Suppressor macrophage treated with lipopolysaccharide for 4 hours (primary cell): Measurements from ENCODE around the gene NUMBL.

ENCODE experiments used
- DNase-seq: peaks from one replicate; pipeline ENCODE4 v3.0.0-alpha.2; 2020

Gene NUMBL

DNA sequence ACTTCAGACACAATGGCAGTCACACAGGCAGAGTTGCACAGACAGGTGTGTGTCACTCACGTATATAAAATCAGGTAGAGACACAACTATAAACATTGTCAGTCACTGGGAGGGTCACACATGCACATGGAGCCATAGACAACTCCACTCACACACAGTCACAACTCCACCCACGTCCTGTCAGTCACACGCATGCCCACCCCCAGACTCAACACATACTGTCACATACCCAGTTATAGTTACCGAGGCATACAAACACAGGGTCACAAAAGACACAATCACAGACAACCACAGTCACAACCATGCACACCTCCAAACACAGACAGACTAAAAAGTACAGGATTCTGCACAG lies 1.5 kb downstream of the NUMBL start:
- DNase-seq: no peak

DNA sequence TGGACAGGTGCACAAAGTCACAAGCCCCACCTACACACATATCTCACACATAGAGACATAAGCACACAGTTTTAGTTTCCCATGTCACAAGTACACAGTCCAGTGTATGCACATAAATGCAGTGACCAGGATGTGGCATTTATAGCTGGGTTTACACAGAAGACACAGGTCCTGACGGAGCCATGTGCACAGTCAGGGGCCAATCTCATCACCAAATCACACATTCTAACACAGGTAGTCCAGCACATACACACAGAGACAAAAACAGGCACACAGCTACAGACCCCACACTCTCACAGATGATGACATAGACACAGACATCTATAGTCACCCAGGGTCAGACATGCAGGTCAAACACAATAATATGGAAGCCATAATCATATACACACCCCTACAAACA lies 2.1 kb downstream of the NUMBL start:
- no peak for DNase-seq

DNA sequence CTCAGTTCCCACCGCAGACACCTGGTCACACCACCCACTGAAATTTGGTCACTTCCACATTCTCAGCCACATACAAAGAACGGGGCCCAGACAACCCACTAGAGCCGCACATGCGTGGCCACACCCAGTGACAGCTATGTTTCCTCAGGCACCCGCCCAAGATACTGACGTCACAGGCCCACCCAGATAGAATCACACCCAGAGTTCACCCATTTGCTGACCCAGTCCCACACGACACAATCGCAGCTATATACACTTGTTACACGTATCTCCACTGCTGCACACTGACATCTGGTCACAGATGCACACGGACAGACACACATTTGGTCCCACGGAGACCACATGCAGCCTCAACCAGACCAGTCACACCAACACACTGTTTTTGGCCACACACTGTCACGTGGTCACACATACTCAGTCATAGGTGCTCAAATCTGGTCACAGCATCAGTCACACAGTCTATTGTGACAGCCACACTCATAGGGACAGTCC lies 2.9 kb downstream of the NUMBL start:
- DNase-seq: peak; percentile 32

DNA sequence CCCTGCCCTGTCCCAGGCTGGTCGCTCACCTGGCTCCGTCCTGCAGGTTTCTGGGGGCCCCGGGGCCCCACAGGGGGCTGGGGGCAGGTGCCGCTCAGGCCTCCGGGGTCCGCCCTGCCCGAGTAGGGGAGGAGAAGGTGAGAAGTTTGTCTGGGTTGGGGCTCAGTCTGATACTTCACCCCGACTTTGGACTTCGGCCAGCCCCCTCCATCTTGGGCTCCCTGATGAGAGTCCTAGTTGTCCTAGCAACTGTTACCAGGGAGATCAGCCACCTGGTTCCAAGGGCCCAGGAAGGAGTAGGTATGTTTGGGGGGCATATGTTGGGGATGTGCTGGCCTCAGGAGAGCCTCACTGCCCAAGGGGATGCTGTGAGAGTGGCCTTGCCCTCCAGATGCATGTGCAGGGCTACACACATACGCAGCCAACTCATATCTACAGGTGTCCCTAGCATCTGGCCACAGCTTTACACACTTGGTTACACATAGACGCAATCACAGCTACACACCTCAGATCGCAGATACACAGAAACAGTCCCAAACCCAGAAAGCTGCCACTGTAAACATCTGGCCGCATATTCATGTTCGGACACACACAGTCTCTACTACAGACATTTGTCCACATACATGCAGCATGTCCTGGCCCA lies 3.4 kb downstream of the NUMBL start:
- no peak for DNase-seq

DNA sequence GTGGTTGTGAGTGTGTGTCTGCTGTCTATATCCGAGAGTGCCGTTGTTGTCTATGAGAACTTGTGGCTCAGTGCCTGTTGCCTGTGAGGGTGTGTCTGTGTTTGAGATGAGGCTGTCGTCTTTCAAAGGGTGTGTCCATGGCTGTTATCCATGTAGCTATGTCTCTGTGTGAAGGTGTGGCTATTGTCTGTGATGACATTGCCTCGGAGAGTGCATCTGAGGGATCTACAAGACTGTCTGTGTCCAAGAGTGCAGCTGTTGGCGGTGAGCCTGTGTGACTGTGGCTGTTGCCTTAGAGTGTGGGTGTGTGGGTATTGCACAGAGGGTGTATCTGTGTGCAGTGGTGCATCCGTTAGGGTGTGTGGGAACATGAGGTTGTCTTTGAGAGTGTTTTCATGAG lies 4.9 kb downstream of the NUMBL start:
- no peak for DNase-seq

DNA sequence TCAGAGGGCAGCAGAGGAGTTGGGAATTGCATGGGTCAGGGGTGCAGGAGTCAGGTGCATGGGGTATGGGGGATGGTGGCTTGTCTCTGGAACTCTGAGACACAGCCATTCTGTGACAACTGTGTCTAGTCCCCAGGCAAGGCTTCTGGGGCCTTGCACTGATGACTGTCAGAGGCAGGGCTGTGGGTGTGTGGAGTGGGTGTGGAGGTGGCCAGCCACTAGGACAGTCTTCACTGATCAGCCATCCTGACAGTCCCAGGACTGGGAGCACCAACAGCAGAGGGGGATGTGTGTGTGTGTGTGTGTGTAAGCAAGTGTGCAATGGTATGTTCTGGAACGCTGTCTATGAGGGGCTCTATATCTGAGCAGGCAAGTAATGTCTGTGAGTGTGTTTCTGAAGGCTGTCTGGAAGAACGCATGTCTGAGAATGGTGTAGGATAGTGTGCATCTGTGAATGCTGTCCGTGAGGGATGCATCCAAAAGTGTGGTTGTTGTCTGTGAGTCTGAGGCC lies 5.4 kb downstream of the NUMBL start:
- no peak for DNase-seq

DNA sequence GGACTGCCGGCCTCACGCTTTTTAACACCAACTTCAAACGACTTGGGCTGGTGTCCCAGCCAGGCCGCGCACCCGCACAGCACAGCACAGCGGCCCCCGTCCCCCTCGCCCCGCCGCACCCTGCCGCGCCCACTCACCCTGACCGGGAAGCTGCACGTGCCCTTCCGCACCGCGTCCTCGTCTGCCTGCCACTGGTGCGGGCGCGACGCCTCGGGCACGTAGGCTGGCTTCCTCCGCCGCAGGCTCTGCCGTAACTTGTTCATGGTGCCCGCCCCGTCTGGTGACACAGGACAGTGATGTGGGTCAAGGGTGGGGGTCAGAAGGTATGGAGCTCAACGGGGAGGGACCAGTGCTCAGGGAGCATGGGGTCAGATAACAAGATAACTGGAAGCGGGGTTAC lies 6.2 kb downstream of the NUMBL start:
- DNase-seq: no peak

DNA sequence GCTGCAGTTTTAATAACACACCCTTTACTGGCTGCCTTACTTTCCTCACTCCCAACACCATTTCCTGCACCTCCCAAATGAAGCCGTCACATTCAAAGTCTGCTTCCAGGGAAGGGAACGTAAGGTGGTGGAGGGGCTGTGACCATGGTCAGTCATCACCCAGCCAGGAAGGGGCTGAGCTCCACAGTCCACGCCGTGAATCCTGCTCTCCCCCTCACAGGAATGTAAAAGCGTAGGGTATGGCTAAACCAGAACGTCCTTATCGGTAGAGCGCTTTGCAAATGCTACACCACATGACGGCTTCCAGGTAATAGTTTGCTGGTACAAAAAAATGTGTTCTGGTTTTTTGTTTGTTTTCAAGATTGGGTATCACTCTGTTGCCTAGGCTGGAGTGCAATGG lies 7.0 kb downstream of the NUMBL start:
- DNase-seq: no peak

DNA sequence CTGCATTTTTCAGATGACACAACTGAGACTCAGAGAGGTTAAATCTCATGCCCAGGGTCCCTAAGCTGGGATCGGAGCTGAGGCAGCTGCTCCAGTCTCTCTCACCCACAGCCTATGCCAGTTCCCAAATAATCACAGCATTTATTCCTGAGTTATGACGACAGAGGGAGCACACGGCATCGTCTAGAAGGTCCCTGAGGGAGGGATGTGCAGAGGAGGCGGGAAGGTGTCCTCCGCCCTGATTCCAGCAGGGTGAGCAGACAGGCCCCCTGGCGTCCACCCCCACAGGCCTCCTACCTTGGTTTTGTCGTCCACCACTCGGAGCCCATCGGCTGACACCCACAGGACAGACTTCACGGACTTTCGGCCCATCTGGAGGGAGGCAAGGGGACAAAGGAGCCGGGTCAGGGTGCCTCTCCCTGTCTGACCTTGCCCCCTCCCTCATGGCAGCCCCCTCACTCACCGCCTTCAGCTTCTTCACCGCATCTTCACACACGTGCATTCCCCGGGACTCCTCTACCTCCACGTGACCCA lies 8.0 kb downstream of the NUMBL start:
- DNase-seq: no peak

DNA sequence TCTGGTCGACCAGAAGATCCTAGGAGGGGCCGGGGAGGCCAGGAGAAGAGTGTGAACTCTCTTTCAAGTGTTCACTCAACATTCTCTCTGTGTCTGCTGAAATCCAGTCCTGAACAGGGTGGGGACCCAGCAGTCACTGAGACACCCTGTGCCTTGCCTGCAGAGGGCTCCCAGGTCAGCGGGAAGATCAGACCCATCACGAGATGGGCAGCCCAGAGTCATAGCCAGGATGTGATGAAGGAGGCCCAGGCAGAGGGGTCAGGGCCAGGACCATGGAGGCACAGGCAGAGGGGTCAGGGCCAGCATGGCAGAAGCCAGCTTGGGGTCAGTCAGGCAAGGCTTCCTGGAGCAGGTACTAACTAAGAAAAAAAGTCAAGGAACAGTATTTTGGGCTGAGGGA lies 9.4 kb downstream of the NUMBL start:
- DNase-seq: no peak

DNA sequence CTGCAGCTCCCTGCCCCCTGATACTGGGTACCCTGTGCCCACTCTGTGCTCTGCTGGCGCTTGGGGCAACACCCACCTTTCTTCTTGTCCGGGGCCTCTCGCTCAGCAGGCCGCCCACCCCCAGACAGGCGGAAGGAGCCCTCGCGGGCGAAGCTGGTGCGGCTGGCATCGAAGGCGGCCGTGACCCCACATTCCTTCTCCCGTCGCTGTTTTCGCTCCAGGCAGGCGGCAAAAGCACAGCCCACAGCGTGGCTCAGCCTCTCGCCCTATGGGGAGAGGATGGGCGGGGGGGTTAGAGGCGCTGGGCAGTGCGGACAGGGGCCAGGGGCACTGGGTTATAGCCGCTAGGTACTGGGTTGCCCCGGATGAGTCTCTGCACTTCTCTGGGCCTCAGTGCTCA lies 13.3 kb downstream of the NUMBL start:
- DNase-seq: no peak

DNA sequence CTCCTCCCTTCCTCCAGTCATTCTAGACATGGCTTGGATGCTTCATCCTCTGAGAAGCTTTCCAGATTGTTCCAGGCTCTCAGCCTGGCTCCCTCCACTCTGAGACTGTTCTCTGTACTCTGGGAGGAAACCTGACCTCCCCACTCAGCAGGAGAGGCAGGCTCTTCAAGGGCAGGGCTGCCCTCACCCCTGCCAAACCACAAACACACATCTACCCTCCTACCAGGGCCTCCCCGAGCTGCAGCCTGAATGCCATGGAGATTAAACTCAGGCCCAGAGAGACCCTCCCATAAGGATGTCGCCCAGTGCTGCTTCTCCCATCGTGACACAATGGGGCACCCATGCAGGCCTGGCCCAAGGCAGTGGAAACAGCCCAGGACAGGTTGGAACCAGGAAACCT lies 16.2 kb downstream of the NUMBL start:
- no peak for DNase-seq

DNA sequence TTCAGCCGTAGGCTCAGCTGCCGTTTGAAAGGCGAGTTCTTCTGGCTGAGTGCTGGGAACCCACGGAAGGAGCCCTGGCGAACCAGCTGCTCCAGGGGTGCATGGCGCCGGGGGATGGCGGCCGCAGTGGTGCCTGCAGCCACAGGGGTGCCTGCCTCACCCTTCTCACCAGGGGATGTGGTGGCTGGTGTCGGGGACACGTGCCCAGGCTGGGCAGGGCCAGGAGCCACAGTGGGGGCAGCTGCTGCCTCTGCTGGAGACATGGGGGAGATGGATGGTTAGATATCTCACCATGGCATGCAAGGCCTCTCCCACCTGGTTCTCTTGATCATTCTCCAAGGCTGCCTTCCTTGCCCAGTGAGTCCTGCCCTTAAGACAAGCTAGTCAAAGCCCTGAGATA lies 17.1 kb downstream of the NUMBL start:
- DNase-seq: no peak

DNA sequence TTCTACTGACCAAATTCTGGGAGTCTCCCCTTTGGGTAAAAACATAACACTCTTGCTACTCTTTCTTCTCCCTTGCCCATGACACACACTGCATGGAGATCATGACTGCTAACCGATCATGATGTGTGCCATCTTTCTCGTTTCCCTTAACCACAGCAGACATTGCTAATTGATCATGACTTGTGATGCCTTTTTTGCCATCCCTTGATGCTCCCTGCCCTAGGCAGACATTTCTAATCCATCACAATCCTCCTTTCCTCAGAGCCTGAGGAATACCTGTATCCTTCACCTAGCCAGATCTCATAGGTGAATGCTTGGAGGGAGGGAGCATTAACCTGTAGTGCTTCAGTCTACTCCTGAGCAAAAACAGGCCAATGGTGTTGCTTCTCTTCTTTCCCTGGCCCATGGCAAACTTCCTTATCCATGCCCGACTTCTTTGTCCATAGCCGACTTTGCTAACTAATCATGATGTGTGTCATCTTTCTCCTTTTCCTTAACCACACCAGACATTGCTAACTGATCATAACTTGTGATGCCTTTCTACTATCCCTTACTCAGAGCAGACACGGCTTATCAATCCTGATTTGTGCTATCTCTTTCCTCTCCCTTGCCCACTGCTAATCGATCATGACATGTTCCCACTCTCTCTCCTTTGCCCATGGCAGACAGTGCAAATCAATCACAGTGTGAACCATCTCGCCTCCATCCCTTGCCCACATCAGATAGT lies 17.7 kb downstream of the NUMBL start:
- no peak for DNase-seq

DNA sequence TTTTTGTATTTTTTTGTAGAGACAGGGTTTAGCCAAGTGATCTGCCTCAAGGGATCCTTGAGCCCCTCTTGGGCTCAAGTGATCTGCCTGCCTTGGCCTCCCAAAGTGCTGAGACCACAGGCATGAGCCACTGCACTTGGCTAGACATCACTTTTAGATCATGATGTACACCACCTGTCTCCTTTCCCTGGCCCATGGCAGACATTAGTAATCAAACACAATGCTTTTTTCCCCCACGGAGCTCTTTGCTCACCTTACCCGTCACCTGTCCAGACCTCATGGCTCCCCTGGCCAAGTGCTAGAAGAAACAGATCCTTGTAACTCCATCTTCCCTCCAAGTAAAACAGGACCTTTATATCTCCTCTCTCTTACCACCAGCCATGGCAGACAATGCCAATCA lies 18.4 kb downstream of the NUMBL start:
- DNase-seq: no peak

DNA sequence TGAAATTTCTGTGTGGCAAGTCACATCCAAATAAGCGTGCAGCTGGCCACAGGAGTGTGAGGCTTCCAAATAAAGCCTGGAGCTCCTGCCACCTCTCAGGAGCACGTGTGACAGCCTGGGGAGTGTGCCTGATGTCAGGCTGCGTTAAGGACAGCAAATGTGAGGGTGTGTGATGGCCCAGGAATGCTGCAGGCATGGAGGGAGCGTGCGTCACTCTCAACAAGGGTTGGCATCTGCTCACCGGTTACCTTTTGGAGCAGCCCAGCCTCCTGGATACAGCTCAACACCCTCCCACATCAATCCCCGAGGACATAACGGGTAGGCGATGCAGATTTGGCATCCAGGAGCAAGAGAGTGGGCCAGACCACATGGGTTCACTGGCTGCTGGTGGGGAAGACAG lies 19.0 kb downstream of the NUMBL start:
- no peak for DNase-seq

DNA sequence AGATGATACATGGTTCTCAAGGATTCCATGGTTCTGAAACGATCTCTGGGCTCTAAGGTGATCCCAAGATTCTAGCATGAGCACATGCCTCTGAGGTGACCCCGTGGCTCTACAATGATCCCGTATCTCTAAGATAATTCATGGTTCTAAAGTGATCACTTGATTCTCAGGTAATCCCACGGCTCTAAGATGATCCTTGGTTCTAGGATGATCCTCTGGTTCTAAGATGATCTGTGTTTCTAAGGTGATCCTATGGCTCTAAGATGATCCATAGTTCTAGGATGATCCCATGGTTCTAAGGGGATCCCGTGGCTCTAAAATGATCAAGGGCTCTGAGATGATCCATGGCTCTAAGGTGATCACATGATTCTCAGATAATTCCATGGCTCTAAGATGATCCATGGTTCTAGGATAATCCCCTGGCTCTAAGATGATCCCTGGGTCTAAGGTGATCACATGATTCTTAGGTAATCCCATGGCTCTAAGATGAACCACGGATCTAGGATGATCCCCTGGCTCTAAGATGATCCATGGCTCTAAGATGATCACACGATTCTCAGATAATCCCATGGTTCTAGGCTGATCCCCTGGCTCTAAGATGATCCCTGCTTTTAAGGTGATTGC lies 21.3 kb downstream of the NUMBL start:
- DNase-seq: no peak

DNA sequence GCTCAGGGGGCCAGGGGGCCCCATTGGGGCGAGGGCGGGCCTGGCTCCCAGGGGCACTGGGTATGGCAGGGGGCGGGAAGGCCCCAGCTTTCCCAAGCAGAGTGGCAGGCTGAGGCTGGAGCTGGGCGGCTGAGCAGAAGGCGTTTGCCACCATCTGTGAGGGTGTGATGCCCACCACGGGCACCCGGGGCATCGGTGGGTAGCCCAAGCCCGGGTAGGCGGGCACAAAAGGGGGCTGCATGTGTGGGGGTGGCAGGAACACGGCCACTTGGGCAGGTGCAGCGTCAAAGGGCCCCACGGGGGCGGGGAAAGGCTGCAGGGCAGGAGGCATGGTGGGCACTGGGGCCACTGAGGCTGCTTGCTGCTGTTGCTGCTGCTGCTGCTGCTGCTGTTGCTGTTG lies 22.8 kb downstream of the NUMBL start:
- no peak for DNase-seq

DNA sequence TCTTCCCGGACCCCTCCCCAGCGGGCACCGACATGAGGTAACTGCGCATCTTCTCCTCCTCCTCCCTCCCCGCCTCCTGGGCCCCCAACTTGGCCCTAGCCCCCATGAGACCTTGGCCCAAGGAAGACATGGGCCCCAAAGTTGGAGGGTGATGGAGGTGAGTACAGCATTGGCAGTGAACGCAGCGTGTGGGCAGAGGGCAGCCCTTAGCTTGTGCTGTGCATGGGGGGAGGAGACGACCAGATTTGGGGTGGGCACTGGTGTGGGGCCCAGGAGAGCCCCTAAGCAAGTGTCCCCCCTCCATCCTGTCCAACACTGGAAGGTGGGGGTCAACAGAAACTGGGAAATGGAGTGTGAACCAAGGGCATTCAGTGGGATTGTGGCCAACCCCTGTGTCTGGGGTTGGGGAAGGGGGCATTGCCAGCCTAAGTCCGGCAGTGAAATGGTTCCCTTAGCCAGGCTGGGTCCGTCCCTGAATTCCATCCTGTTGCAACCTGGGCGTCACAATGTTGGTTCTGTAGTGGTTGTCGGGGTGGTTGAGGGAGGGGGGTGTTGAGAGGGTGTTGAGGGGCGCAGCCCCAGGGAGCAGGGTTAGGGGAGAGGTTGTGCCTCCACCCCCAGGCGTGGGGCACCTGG lies 23.5 kb downstream of the NUMBL start:
- no peak for DNase-seq

DNA sequence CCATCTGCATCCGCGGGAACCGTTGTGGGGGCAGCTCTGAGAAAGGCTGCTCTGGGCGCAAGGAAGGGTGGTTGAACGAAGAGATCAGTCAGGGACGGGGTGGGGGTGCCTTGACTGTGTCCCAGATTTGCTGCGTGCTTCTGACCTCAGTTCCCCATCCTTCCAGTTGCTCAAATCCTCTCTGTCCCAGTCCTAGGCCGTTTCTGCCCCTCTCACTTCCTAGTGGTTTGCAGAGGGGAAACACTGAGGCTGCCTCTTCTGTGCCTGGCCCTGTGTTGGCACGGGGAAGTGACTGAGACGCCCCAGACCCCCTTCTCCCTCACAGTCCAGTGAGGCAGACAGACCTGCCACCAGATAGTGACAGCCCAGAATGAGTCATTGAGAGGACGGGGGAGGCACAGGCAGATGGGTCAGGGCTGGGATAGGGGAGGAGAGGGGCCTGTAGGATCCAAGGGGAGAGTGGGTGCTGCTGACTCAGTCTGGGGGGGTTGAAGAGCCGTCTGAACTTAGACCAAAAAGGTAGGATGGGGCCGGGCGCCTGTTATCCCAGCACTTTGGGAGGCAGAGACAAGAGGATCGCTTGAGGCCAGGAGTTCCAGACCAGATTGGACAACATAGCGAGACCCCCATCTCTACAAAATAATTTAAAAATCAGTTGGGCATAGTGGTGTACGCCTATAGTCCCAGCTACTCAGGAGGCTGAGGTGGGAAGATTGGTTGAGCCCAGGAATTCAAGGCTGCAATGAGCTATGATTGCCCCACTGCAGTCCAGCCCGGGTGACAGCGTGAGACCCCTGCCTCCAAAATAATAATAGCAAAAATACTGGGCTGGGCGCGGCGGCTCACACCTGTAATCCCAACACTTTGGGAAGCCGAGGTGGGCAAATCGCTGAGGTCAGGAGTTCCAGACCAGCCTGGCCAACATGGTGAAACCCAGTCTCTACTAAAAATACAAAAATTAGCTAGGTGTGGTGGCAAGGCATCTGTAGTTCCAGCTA lies 26.5 kb downstream of the NUMBL start:
- DNase-seq: peak; percentile 64

DNA sequence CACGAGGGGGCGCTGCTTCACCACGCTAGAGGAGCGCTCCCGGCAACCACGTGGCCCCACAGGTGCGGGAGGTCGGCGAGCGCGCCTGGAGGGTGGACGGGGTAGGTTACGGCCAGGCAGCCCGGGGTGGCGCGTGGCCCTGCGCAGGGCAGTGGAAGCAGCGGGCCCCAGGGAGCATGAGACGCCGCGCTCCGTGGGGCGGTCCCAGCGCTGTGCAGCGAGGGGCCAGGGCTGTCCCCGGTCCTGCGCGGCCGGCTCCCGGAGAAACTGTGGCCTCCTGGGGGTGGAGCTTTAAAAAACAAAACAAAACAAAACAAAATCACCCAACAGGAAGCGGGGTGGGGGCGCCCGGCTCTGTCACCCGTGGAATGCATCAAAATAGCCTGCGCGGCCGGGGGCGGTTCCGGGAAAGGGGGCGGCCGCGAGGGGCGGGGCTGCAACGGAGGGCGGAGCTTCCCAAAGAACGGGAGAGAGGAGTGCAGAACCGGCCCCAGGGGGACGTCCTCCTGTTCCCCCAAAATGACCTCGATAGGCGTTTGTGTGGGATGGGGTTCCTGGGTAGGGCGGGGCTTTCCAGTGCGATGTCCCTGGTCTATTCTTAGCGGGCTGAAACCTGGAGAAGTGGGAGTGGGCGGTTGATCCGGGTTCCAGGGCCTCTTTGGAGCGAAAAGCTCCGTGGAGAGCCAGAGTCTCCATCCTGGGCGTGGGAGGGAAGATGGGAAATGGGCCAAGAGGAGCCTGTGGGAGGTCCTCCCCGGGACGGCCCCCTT lies 27.3 kb downstream of the NUMBL start:
- DNase-seq: peak; percentile 88
